Esophagus (tissue), 2 donors: ENCODE measurements around the gene BRF1. TPM values are rescaled to one million over a fixed set of nuclear protein-coding genes. Genes with fewer than 3 reads are reported as not detected.

Experiments
- H3K27ac ChIP-seq, 2 donors: one replicate each; pipeline ENCODE4 v1.5.1; 2013; ENCODE audit warnings: low read depth in 2 of 2, mild to moderate bottlenecking in 2 of 2, inconsistent platforms in 1 of 2, low read length in 1 of 2, moderate library complexity in 1 of 2
- H3K27me3 ChIP-seq, 2 donors: one replicate each; pipeline ENCODE4 v1.6.1; 2013; ENCODE audit warnings: low read length in 2 of 2, control low read depth in 1 of 2, mild to moderate bottlenecking in 1 of 2; ENCODE audit not compliant: insufficient read depth in 2 of 2, control insufficient read depth in 1 of 2
- H3K36me3 ChIP-seq, 2 donors: one replicate each; pipeline ENCODE4 v1.6.1; 2013; ENCODE audit warnings: low read length in 1 of 2; ENCODE audit not compliant: control insufficient read depth in 2 of 2, insufficient read depth in 2 of 2
- H3K4me1 ChIP-seq, 2 donors: one replicate each; pipeline ENCODE4 v1.6.1; 2013; ENCODE audit warnings: low read length in 1 of 2; ENCODE audit not compliant: control insufficient read depth in 2 of 2, insufficient read depth in 2 of 2
- H3K4me3 ChIP-seq, 2 donors: one replicate each; pipeline ENCODE4 v1.5.1; 2013; ENCODE audit warnings: low read length in 2 of 2, mild to moderate bottlenecking in 2 of 2, low read depth in 1 of 2, moderate library complexity in 1 of 2
- H3K9me3 ChIP-seq, 2 donors: one replicate each; pipeline ENCODE4 v1.6.1; 2013; ENCODE audit warnings: mild to moderate bottlenecking in 2 of 2, low read depth in 1 of 2, low read length in 1 of 2, moderate library complexity in 1 of 2; ENCODE audit not compliant: control insufficient read depth in 2 of 2, insufficient read depth in 1 of 2
- WGBS, 2 donors: extraction: QIAGEN DNeasy Blood & Tissue Kit; methylation state at CpG; one replicate each; pipeline ENCODE4 v1.1.7; 2013; 5-methylcytosine and 5-hydroxymethylcytosine counted together
- polyA plus RNA-seq, 2 donors: library from polyadenylated mRNA; stranded (reverse); fragments of 200-250 nt; gene quantifications; one replicate each; pipeline ENCODE4 v1.2.3, GENCODE V29; 2013
- donor health status: healthy with polysubstance abuse.
- donor health status: Bipolar disorder and iron deficiency.

The BRF1 gene
- polyA plus RNA-seq, 2 donors: 11.1 to 30.2 TPM

DNA sequence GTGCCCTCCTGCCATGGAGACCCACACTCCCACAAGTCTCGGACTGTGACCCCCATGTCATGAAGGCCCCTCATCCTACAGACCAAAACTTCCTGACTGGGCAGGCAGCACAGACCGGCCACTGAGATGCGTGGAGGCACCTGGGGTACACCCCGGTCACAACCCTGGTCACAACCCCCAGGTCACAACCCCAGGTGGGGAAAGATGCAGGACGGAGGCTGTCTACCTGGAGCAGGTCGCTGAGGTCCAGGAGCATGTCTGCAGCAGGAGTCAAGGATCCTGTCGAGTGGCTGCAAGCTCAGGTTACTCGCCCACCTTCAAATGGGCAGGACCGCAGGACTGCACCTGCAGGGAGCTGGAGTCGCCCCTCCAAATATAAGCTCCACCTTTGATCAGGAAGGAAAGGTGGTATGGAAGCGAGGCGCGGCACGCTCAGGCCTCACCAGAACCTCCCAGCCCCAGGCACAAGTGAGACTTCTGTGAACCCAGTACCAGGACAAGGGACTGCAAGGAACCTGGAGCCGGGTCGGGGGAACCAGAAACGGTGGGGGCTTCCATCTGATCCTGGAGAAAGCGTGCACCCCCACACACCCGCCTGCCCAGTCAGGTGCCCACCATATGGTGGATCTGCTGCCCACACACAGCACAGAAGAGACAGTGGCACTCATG is 44.4 kb downstream of the BRF1 start:
- Histone ChIP-seq H3K4me1 (peaks cover 0 to 3% of the 10 kb centered on the region in 2 donors), H3K27me3 (no peaks in the 10 kb centered on the region), H3K36me3 (peaks cover 0 to 25% of the 10 kb centered on the region in 2 donors), H3K9me3 (no peaks in the 10 kb centered on the region), H3K27ac (no peak overlapping the region), H3K4me3 (no peak overlapping the region)
- 95 to 97% methylated on average over 19 of the region's 19 CpGs for WGBS, 2 donors

DNA sequence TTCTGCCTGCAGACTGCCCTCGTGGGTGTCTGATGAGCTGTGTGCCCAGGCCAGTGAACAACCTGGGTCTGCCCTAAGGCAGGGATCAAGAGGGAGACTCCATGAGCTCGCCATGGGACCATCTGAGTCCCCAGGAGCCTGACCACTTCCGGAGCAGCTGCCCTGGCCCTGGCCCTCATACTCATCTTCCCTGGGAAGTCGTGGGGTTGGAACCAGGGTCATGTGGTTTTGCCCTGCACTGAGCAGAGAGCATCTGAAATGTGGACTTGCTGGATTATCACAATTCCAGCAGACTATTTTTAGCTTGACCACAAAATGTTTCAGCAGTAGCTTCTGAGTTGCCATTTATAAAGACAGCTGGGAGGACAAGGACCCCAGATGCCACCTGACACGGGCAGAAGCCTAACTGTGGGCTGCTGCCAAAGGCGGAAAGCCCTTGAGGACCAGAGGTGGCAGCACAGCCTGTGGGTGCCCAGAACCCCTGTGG is 45.7 kb downstream of the BRF1 start:
- Histone ChIP-seq H3K27me3 (no peaks in the 10 kb centered on the region), H3K36me3 (peaks cover 6 to 34% of the 10 kb centered on the region in 2 donors), H3K27ac (no peak overlapping the region), H3K4me3 (no peak overlapping the region), H3K4me1 (peaks cover 0 to 4% of the 10 kb centered on the region in 2 donors), H3K9me3 (no peaks in the 10 kb centered on the region)
- WGBS, 2 donors: 77 to 83% methylated on average over 6 of the region's 6 CpGs

DNA sequence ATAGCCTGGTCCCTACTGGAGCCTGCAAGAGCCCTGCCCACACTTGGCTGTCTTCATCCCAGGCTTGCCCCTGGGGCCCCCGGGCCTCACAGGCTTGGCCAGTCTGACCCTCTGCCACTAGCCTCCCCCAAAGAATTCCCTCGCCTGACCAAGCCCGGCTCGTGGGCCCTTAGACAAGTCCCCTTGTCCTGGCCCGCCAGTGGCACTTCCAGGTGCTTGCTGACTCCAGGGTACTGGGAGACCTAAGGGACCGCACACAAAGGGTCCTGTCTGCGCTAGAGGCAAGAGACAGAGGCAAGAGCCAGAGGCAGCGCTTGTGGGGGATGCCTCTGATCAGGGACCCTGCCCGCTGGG is 47.5 kb downstream of the BRF1 start:
- no peaks in the 10 kb centered on the region for H3K27me3 ChIP-seq
- H3K4me1 ChIP-seq: peaks cover 4 to 8% of the 10 kb centered on the region in 2 donors
- no peak overlapping the region for H3K4me3 ChIP-seq
- whole genome bisulfite sequencing, 2 donors: 94 to 99% methylated on average over 9 of the region's 9 CpGs
- peaks cover 8 to 40% of the 10 kb centered on the region in 2 donors for H3K36me3 ChIP-seq
- H3K27ac ChIP-seq: no peak overlapping the region
- H3K9me3 ChIP-seq: no peaks in the 10 kb centered on the region

- Histone ChIP-seq H3K36me3 (peaks cover 8 to 40% of the 10 kb centered on the region in 2 donors), H3K27ac (no peak overlapping the region), H3K4me1 (peaks cover 7 to 10% of the 10 kb centered on the region in 2 donors), H3K4me3 (no peak overlapping the region), H3K9me3 (no peaks in the 10 kb centered on the region), H3K27me3 (no peaks in the 10 kb centered on the region)
- WGBS, 2 donors: 83 to 86% methylated on average over 20 to 21 of the region's 21 CpGs
These were observed 48.1 kb downstream of the BRF1 start for GRCh38 chr14:105252552-105253328.

DNA sequence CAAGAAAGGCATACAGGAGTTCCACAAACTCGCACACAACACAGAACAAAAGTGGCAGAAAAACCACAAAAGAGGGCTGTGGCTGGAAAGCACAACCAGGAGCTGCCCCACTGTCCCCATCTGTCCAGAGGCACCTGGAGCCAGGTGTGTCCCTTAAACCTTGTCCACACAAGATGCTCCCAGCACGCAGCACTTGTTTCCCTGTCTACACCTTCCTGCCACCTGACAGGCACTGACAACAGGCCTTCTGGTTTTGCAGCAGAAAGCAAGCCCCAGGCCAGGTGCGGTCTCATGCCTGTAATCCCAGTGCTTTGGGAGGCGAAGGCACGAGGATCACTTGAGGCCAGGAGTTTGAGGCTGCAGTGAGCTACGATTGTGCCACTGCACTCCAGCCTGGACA is 48.9 kb downstream of the BRF1 start:
- Histone ChIP-seq H3K27ac (no peak overlapping the region), H3K36me3 (peaks cover 8 to 40% of the 10 kb centered on the region in 2 donors), H3K4me1 (peaks cover 11% of the 10 kb centered on the region in 2 donors), H3K27me3 (no peaks in the 10 kb centered on the region), H3K9me3 (no peaks in the 10 kb centered on the region), H3K4me3 (no peak overlapping the region)
- 88 to 90% methylated on average over 6 of the region's 6 CpGs for WGBS, 2 donors

DNA sequence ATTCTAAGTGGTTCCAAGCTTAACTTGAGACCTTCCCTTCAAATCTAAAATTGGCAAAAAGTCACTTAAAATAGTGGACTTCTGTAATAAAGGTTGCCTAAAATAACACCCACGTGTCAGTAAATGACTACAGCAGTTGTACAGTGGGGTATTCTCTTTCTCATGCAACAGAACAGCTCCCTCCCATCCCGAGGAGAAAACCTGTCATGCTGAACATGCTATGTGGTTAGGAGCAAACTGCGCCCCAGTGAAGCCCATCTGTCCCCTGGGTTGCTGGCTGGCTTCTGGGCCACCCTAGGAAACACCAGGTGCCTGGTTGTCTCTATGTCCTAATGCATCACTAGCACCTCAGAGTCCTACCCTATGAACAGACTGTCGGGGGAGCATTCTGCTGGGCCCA is 49.8 kb downstream of the BRF1 start:
- Histone ChIP-seq H3K27me3 (no peaks in the 10 kb centered on the region), H3K9me3 (no peaks in the 10 kb centered on the region), H3K27ac (no peak overlapping the region), H3K36me3 (peaks cover 8 to 40% of the 10 kb centered on the region in 2 donors), H3K4me3 (no peak overlapping the region), H3K4me1 (peaks cover 11% of the 10 kb centered on the region in 2 donors)
- WGBS, 2 donors: 78 to 86% methylated on average over 4 of the region's 4 CpGs

DNA sequence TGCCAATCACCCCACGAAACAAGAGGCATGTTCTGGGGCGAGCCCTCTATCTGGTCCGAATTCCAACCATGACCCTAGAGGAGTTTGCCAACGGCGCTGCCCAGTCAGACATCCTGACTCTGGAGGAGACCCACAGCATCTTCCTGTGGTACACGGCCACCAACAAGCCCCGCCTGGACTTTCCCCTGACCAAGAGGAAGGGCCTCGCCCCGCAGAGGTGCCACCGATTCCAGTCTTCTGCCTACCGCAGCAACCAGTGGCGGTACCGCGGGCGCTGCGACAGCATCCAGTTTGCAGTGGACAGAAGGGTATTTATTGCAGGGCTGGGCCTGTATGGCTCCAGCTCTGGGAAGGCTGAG is 50.8 kb downstream of the BRF1 start:
- Histone ChIP-seq H3K4me1 (peaks cover 11% of the 10 kb centered on the region in 2 donors), H3K27me3 (no peaks in the 10 kb centered on the region), H3K36me3 (peaks cover 8 to 40% of the 10 kb centered on the region in 2 donors), H3K4me3 (no peak overlapping the region), H3K9me3 (no peaks in the 10 kb centered on the region), H3K27ac (no peak overlapping the region)
- WGBS, 2 donors: 93% methylated on average over 16 of the region's 16 CpGs

GRCh38 chr14:105249182-105250007 is 51.4 kb downstream of the BRF1 start:
- Histone ChIP-seq H3K27me3 (no peaks in the 10 kb centered on the region), H3K36me3 (peaks cover 8 to 38% of the 10 kb centered on the region in 2 donors), H3K9me3 (no peaks in the 10 kb centered on the region), H3K27ac (peak overlapping the region; percentile 94 to 97), H3K4me1 (peaks cover 11% of the 10 kb centered on the region in 2 donors), H3K4me3 (peak overlapping the region; percentile 72 to 83)
- WGBS, 2 donors: 40 to 55% methylated on average over 60 to 62 of the region's 62 CpGs

DNA sequence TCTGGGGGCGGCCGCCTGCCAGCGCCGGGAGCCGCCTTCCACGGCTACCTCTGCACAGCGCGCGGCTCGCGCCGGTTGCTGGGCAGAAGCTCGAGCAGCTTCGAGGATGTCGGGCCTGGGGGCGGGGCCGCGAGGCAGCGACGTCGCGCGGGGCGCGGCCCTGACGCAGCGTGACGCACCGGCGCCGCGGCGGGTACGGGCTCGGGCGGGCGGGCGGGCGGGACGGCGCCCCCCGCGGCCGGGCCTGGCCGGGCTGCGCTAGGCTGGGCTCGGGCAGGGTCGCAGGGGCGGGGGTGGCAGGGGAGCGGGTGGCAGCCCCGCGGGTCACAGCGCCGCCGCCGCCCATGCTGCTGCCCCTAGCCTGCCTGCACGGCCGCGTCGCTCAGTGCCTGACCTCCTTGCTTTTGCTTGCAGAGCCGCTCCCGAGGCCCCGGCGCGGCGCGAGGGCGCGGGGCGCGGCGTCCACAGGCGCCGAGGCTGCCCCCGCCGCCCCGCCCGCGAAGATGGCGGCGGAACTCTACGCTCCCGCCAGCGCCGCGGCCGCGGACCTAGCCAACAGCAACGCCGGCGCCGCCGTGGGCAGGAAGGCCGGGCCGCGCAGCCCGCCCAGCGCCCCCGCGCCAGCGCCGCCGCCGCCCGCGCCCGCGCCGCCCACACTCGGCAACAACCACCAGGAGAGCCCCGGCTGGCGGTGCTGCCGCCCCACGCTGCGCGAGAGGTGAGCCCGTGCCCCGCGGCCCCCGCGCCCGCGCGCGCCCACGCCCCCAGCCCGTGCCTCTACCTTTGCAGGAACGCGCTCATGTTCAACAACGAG is 52.2 kb downstream of the BRF1 start, which contains the start of gene BTBD6:
Gene BTBD6, plus strand, starts transcription at position 166 of the 814 bp plus-strand sequence. Its CDS starts 179 bp downstream, at position 345.
- WGBS, 2 donors: 1 to 15% methylated on average over 67 to 130 of the region's 130 CpGs
- Histone ChIP-seq H3K9me3 (no peaks in the 10 kb centered on the region), H3K36me3 (peaks cover 8 to 38% of the 10 kb centered on the region in 2 donors), H3K27me3 (no peaks in the 10 kb centered on the region), H3K4me3 (peak within 1 kb of the TSS; percentile 72 to 83), H3K27ac (peak within 1 kb of the TSS; percentile 94 to 97), H3K4me1 (peaks cover 11% of the 10 kb centered on the region in 2 donors)
